HEK293 (cell line): Measurements from ENCODE around the gene DAAM2.

Experiments used
- ATF2 ChIP-seq: fragments of 450-650 bp; formaldehyde crosslinking; IDR thresholded peaks from 2 replicates; pipeline ENCODE4 v1.5.1; 2016; ENCODE audit warnings: missing biosample characterization, missing genetic modification characterization, low read depth
- PATZ1 ChIP-seq: fragments of 450-650 bp; formaldehyde crosslinking; IDR thresholded peaks from 2 replicates; pipeline ENCODE4 v1.5.1; 2016; ENCODE audit warnings: missing biosample characterization, missing genetic modification characterization
- TCF7L2 ChIP-seq: IDR thresholded peaks from 2 replicates; pipeline ENCODE4 v1.6.1; 2011; ENCODE audit warnings: low read depth, mild to moderate bottlenecking, inconsistent platforms, low read length, moderate library complexity, borderline replicate concordance
- ZBTB21 ChIP-seq: fragments of 450-650 bp; formaldehyde crosslinking; IDR thresholded peaks from 2 replicates; pipeline ENCODE4 v1.5.1; 2017; ENCODE audit warnings: missing biosample characterization, missing genetic modification characterization
- ZBTB8A ChIP-seq: fragments of 450-650 bp; formaldehyde crosslinking; IDR thresholded peaks from 2 replicates; pipeline ENCODE4 v1.5.1; 2016; ENCODE audit warnings: missing biosample characterization, missing genetic modification characterization
- ZNF239 ChIP-seq: fragments of 450-650 bp; formaldehyde crosslinking; IDR thresholded peaks from 2 replicates; pipeline ENCODE4 v1.5.1; 2016; ENCODE audit warnings: missing biosample characterization, missing genetic modification characterization
- ZNF423 ChIP-seq: fragments of 450-650 bp; formaldehyde crosslinking; IDR thresholded peaks from 2 replicates; pipeline ENCODE4 v1.5.1; 2016; ENCODE audit warnings: missing biosample characterization, missing genetic modification characterization
- ZNF654 ChIP-seq: fragments of 450-650 bp; formaldehyde crosslinking; IDR thresholded peaks from 2 replicates; pipeline ENCODE4 v1.5.1; 2016; ENCODE audit warnings: low read depth, missing biosample characterization, missing genetic modification characterization
- ZSCAN30 ChIP-seq: fragments of 450-650 bp; IDR thresholded peaks from 2 replicates; pipeline ENCODE4 v1.5.1; 2018; ENCODE audit warnings: missing biosample characterization, mild to moderate bottlenecking, missing genetic modification characterization, moderate library complexity
- TF ChIP-seq, protein P1 (sequence below): fragments of 450-650 bp; formaldehyde crosslinking; IDR thresholded peaks from 2 replicates; pipeline ENCODE4 v1.5.1; 2016; ENCODE audit warnings: missing biosample characterization, missing genetic modification characterization
- TF ChIP-seq, protein P2 (sequence below): fragments of 450-650 bp; formaldehyde crosslinking; IDR thresholded peaks from 2 replicates; pipeline ENCODE4 v1.5.1; 2016; ENCODE audit warnings: missing biosample characterization, missing genetic modification characterization
- TF ChIP-seq, protein P3 (sequence below): fragments of 450-650 bp; formaldehyde crosslinking; IDR thresholded peaks from 2 replicates; pipeline ENCODE4 v1.5.1; 2017; ENCODE audit warnings: missing biosample characterization, missing genetic modification characterization

DNA sequence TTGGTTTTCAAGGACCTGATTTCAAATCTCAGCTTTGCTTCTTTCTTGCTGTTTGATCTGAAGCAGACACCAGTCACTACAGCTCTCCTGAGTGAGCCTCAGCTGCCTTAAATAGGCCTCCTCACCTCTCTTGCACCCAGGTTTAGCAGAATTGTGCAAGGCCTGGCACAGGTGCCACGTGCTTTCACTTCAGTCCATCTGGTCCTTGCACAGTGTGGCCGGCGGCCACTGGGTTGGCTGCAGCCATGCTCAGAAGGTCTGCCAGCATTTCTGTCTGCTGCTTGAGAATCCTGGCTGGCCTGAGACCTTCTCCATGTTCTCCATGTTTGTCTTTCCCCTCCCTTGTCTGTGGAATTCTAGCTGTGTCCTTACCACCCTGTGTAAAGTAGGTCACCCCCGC lies 14.5 kb upstream of the DAAM2 start:
- TF ChIP-seq, protein P1, sequence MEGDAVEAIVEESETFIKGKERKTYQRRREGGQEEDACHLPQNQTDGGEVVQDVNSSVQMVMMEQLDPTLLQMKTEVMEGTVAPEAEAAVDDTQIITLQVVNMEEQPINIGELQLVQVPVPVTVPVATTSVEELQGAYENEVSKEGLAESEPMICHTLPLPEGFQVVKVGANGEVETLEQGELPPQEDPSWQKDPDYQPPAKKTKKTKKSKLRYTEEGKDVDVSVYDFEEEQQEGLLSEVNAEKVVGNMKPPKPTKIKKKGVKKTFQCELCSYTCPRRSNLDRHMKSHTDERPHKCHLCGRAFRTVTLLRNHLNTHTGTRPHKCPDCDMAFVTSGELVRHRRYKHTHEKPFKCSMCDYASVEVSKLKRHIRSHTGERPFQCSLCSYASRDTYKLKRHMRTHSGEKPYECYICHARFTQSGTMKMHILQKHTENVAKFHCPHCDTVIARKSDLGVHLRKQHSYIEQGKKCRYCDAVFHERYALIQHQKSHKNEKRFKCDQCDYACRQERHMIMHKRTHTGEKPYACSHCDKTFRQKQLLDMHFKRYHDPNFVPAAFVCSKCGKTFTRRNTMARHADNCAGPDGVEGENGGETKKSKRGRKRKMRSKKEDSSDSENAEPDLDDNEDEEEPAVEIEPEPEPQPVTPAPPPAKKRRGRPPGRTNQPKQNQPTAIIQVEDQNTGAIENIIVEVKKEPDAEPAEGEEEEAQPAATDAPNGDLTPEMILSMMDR (tag by site-specific recombination): no peak
- TF ChIP-seq, protein P2, sequence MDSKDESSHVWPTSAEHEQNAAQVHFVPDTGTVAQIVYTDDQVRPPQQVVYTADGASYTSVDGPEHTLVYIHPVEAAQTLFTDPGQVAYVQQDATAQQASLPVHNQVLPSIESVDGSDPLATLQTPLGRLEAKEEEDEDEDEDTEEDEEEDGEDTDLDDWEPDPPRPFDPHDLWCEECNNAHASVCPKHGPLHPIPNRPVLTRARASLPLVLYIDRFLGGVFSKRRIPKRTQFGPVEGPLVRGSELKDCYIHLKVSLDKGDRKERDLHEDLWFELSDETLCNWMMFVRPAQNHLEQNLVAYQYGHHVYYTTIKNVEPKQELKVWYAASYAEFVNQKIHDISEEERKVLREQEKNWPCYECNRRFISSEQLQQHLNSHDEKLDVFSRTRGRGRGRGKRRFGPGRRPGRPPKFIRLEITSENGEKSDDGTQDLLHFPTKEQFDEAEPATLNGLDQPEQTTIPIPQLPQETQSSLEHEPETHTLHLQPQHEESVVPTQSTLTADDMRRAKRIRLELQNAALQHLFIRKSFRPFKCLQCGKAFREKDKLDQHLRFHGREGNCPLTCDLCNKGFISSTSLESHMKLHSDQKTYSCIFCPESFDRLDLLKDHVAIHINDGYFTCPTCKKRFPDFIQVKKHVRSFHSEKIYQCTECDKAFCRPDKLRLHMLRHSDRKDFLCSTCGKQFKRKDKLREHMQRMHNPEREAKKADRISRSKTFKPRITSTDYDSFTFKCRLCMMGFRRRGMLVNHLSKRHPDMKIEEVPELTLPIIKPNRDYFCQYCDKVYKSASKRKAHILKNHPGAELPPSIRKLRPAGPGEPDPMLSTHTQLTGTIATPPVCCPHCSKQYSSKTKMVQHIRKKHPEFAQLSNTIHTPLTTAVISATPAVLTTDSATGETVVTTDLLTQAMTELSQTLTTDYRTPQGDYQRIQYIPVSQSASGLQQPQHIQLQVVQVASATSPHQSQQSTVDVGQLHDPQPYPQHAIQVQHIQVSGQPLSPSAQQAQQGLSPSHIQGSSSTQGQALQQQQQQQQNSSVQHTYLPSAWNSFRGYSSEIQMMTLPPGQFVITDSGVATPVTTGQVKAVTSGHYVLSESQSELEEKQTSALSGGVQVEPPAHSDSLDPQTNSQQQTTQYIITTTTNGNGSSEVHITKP (tag by site-specific recombination): no peak
- no peak for TF ChIP-seq ATF2
- no peak for TF ChIP-seq TCF7L2
- TF ChIP-seq ZBTB21: no peak
- TF ChIP-seq, protein P3, sequence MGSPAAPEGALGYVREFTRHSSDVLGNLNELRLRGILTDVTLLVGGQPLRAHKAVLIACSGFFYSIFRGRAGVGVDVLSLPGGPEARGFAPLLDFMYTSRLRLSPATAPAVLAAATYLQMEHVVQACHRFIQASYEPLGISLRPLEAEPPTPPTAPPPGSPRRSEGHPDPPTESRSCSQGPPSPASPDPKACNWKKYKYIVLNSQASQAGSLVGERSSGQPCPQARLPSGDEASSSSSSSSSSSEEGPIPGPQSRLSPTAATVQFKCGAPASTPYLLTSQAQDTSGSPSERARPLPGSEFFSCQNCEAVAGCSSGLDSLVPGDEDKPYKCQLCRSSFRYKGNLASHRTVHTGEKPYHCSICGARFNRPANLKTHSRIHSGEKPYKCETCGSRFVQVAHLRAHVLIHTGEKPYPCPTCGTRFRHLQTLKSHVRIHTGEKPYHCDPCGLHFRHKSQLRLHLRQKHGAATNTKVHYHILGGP: no peak
- no peak for TF ChIP-seq ZBTB8A (tag by site-specific recombination)
- TF ChIP-seq ZNF423 (tag by site-specific recombination): no peak
- no peak for TF ChIP-seq ZNF654 (tag by site-specific recombination)
- no peak for TF ChIP-seq ZNF239 (tag by site-specific recombination)
- TF ChIP-seq PATZ1: no peak
- no peak for TF ChIP-seq ZSCAN30
